Sigmoid colon (tissue), 4 donors: ENCODE measurements around the gene LDLRAD1.

Experiments used
- CTCF ChIP-seq, 4 experiments: fragments of 450-650 bp in 3 of 4; fragments of 200-600 bp in 1 of 4; IDR thresholded peaks; one replicate each; pipeline ENCODE4 v1.5.1; 2016 to 2019; ENCODE audit warnings: antibody characterized with exemption in 4 of 4, mild to moderate bottlenecking in 3 of 4, moderate library complexity in 2 of 4
- POLR2A ChIP-seq, 2 donors: fragments of 450-650 bp; IDR thresholded peaks; one replicate each; pipeline ENCODE4 v1.6.1; 2016; ENCODE audit warnings: antibody characterized with exemption in 2 of 2, mild to moderate bottlenecking in 2 of 2, moderate library complexity in 2 of 2
- POLR2AphosphoS5 ChIP-seq, 4 donors: sonication (generic); formaldehyde crosslinking; IDR thresholded peaks; one replicate each; pipeline ENCODE4 v1.6.1; 2017; ENCODE audit warnings: antibody characterized with exemption in 4 of 4

DNA sequence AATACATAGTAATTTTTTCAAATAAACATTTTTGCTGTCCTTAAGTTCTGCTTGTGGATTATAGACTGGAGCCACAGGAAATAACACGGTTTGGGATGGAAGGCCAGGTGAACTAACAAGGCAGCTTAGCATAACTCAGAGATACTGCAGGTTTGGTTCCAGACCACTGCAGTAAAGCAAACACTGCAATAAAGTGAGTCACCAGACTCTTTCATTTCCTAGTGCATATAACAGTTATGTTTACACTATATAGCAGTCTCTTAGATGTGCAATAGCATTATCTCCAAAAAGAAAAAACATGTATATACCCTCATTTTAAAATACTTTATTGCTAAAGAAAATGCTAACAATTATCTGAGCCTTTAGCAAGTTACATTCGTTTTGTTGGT lies 49.9 kb downstream of the LDLRAD1 start:
- TF ChIP-seq POLR2A (IDR thresholded peaks at IDR 0.05): no peak
- no peak for TF ChIP-seq POLR2AphosphoS5 (IDR thresholded peaks at IDR 0.05)
- no peak for TF ChIP-seq CTCF (IDR thresholded peaks at IDR 0.05)
